ENCODE results near the gene FAT1.

The FAT1 gene

DNA sequence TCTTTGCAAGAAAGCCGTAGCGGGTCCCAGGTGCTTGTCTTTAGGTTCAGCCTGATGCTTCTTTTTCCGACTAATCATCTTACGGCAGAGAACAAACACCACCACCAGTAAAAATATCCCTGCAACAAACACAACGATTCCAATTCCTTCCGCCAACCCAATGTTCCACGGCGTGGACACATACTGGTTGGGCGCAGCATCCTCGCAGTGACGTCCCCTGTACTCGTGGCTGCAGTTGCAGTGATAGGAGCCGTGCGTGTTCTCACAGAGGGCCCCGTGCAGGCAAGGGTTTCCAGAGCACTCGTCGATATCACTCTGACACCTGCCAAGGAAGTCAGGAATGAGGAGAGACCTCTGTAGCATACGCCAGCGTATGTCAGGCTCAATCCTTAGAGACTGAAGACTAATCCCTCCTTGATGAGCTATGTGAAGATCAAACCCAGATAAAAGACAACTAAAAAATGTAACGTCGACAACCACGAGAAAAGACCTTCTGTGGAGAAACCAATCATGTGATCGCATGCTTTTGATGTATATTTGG, 126.7 kb downstream of the FAT1 start:
- Histone ChIP-seq H2BK120ac (ENCODE audit: low read depth, low read length) (no peak overlapping the region), H3K27ac (replicated peaks; ENCODE audit: low read length) (no peak overlapping the region), H2AFZ (ENCODE audit: low read length) (no peak overlapping the region), H3K18ac (ENCODE audit: low read length) (no peak overlapping the region), H3K4ac (ENCODE audit: low read length) (no peak overlapping the region), H3K9me3 (replicated peaks in 1 of 2; ENCODE audit: control insufficient read depth in 2 of 2, insufficient read depth in 1 of 2, low read depth in 1 of 2, low read length in 2 of 2) (no peaks in the 10 kb centered on the region), H3K4me2 (ENCODE audit: insufficient read depth, low read length, poor library complexity, severe bottlenecking) (no peak overlapping the region), H2BK5ac (ENCODE audit: low read length) (no peak overlapping the region), H3K14ac (ENCODE audit: low read length) (no peak overlapping the region), H3K23ac (ENCODE audit: low read depth, low read length, poor library complexity) (no peak overlapping the region), H2AK5ac (ENCODE audit: low read depth, low read length) (no peak overlapping the region), H3K9ac (ENCODE audit: low read depth, low read length, poor library complexity) (no peak overlapping the region), H2BK12ac (ENCODE audit: low read length) (no peak overlapping the region), H4K8ac (ENCODE audit: low read depth, low read length) (no peak overlapping the region), H3K79me1 (ENCODE audit: low read depth, low read length) (no peaks in the 10 kb centered on the region), H3K36me3 (replicated peaks in 1 of 2; ENCODE audit: control insufficient read depth in 2 of 2, insufficient read depth in 2 of 2, low read length in 2 of 2) (peaks cover 45 to 99% of the 10 kb centered on the region in 2 donors), H3K4me1 (ENCODE audit: control insufficient read depth in 2 of 2, insufficient read depth in 1 of 2, low read depth in 1 of 2, low read length in 2 of 2) (no peaks in the 10 kb centered on the region), H3K4me3 (ENCODE audit: low read length in 2 of 2) (no peak overlapping the region), H3K27me3 (ENCODE audit: control insufficient read depth in 3 of 3, insufficient read depth in 3 of 3, low read depth in 1 of 3, low read length in 3 of 3) (no peaks in the 10 kb centered on the region), H2BK15ac (ENCODE audit: low read length) (no peak overlapping the region), H4K91ac (ENCODE audit: low read depth, low read length, poor library complexity) (no peak overlapping the region)
- WGBS, 2 donors (ENCODE audit: extremely low coverage in 2 of 2, insufficient read length in 2 of 2, insufficient replicate concordance in 1 of 2), result no CpG with 5 or more reads among the region's 23 CpGs
- no peak for DNase-seq (ENCODE audit: low spot score)

GRCh38 chr4:186596346-186596745, 127.3 kb downstream of the FAT1 start:
- Histone ChIP-seq H3K4me3 (ENCODE audit: low read length in 2 of 2) (no peak overlapping the region), H2BK12ac (ENCODE audit: low read length) (no peak overlapping the region), H3K9me3 (replicated peaks in 1 of 2; ENCODE audit: control insufficient read depth in 2 of 2, insufficient read depth in 1 of 2, low read depth in 1 of 2, low read length in 2 of 2) (no peaks in the 10 kb centered on the region), H3K27me3 (ENCODE audit: control insufficient read depth in 3 of 3, insufficient read depth in 3 of 3, low read depth in 1 of 3, low read length in 3 of 3) (no peaks in the 10 kb centered on the region), H2BK5ac (ENCODE audit: low read length) (no peak overlapping the region), H2BK120ac (ENCODE audit: low read depth, low read length) (no peak overlapping the region), H3K27ac (replicated peaks; ENCODE audit: low read length) (no peak overlapping the region), H3K18ac (ENCODE audit: low read length) (no peak overlapping the region), H3K9ac (ENCODE audit: low read depth, low read length, poor library complexity) (no peak overlapping the region), H3K23ac (ENCODE audit: low read depth, low read length, poor library complexity) (no peak overlapping the region), H3K79me1 (ENCODE audit: low read depth, low read length) (peaks cover 1% of the 10 kb centered on the region), H4K91ac (ENCODE audit: low read depth, low read length, poor library complexity) (no peak overlapping the region), H3K4me1 (ENCODE audit: control insufficient read depth in 2 of 2, insufficient read depth in 1 of 2, low read depth in 1 of 2, low read length in 2 of 2) (peaks cover 0 to 3% of the 10 kb centered on the region in 2 donors), H2BK15ac (ENCODE audit: low read length) (no peak overlapping the region), H3K4ac (ENCODE audit: low read length) (no peak overlapping the region), H3K4me2 (ENCODE audit: insufficient read depth, low read length, poor library complexity, severe bottlenecking) (no peak overlapping the region), H2AFZ (ENCODE audit: low read length) (no peak overlapping the region), H3K14ac (ENCODE audit: low read length) (no peak overlapping the region), H3K36me3 (replicated peaks in 1 of 2; ENCODE audit: control insufficient read depth in 2 of 2, insufficient read depth in 2 of 2, low read length in 2 of 2) (peaks cover 49 to 99% of the 10 kb centered on the region in 2 donors), H4K8ac (ENCODE audit: low read depth, low read length) (no peak overlapping the region), H2AK5ac (ENCODE audit: low read depth, low read length) (no peak overlapping the region)
- no peak for DNase-seq (ENCODE audit: low spot score)
- no CpG with 5 or more reads among the region's 12 CpGs for WGBS, 2 donors (ENCODE audit: extremely low coverage in 2 of 2, insufficient read length in 2 of 2, insufficient replicate concordance in 1 of 2)

DNA sequence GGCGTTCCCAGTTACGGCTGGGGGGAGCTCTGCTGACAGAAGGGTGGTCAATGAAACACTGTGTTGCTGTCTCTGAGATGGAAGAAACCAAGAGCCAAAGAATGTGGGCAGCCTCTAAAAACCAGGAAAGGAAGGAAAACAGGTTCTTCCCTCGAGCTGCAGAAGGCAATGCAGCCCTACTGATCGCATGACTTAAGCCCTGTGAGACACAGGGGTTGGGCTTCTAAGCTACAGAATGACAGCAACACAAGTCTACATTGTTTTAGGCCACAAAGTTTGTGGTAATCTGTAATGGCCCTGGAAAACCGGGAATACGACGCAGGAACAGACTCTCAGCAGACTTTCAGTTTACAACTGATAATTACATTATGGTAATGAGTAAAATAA, 130.1 kb downstream of the FAT1 start:
- no peak overlapping the region for H3K27ac ChIP-seq (replicated peaks; ENCODE audit: low read length)
- no peak for DNase-seq (ENCODE audit: low spot score)

DNA sequence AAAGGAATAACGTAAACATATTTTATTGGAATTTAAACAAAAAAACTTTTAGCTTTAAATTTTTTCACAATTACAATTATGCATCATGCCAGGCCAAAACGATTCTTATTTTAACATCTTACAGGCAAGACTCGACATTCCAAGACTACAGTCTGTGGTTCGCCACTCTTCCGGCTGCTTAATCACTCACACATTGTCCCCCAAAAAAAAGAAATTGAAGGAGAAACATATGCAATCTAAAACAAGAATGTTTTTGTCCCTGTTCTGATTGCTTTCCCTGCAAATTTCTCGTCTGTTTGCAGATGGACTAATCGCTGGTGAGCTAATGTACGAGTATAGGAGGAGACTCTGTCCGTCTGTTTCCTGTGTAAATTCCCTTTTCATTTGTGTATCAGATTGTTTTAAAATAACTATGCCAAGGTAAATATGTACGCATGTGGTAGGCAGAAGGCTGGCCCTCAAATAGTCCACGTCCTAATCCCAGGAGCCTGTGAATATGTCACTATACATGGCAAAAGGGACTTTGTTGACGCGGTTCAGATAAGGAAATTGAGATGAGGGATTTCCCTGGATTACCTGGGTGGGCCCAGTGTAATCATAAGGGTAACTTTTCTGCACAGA, 130.6 kb downstream of the FAT1 start:
- no peak for DNase-seq (ENCODE audit: low spot score)
- Histone ChIP-seq H2BK5ac (ENCODE audit: low read length) (no peak overlapping the region), H2BK15ac (ENCODE audit: low read length) (no peak overlapping the region), H3K27me3 (ENCODE audit: control insufficient read depth in 3 of 3, insufficient read depth in 3 of 3, low read depth in 1 of 3, low read length in 3 of 3) (no peaks in the 10 kb centered on the region), H4K91ac (ENCODE audit: low read depth, low read length, poor library complexity) (no peak overlapping the region), H3K23ac (ENCODE audit: low read depth, low read length, poor library complexity) (no peak overlapping the region), H3K4me2 (ENCODE audit: insufficient read depth, low read length, poor library complexity, severe bottlenecking) (no peak overlapping the region), H4K8ac (ENCODE audit: low read depth, low read length) (no peak overlapping the region), H2BK120ac (ENCODE audit: low read depth, low read length) (no peak overlapping the region), H3K9ac (ENCODE audit: low read depth, low read length, poor library complexity) (no peak overlapping the region), H3K36me3 (replicated peaks in 1 of 2; ENCODE audit: control insufficient read depth in 2 of 2, insufficient read depth in 2 of 2, low read length in 2 of 2) (peaks cover 45 to 99% of the 10 kb centered on the region in 2 donors), H3K79me1 (ENCODE audit: low read depth, low read length) (peaks cover 1% of the 10 kb centered on the region), H3K4me3 (ENCODE audit: low read length in 2 of 2) (no peak overlapping the region), H3K4me1 (ENCODE audit: control insufficient read depth in 2 of 2, insufficient read depth in 1 of 2, low read depth in 1 of 2, low read length in 2 of 2) (peaks cover 0 to 4% of the 10 kb centered on the region in 2 donors), H3K27ac (replicated peaks; ENCODE audit: low read length) (no peak overlapping the region), H3K9me3 (replicated peaks in 1 of 2; ENCODE audit: control insufficient read depth in 2 of 2, insufficient read depth in 1 of 2, low read depth in 1 of 2, low read length in 2 of 2) (peaks cover 0 to 1% of the 10 kb centered on the region in 2 donors), H3K14ac (ENCODE audit: low read length) (no peak overlapping the region), H2AK5ac (ENCODE audit: low read depth, low read length) (no peak overlapping the region), H2AFZ (ENCODE audit: low read length) (no peak overlapping the region), H2BK12ac (ENCODE audit: low read length) (no peak overlapping the region), H3K4ac (ENCODE audit: low read length) (no peak overlapping the region), H3K18ac (ENCODE audit: low read length) (no peak overlapping the region)
- no CpG with 5 or more reads among the region's 13 CpGs for WGBS, 2 donors (ENCODE audit: extremely low coverage in 2 of 2, insufficient read length in 2 of 2, insufficient replicate concordance in 1 of 2)

More for the DNA sequence above, 130.1 kb downstream of the FAT1 start:
- Histone ChIP-seq H3K4me2 (ENCODE audit: insufficient read depth, low read length, poor library complexity, severe bottlenecking) (no peak overlapping the region), H3K4ac (ENCODE audit: low read length) (no peak overlapping the region), H3K4me3 (ENCODE audit: low read length in 2 of 2) (no peak overlapping the region), H3K18ac (ENCODE audit: low read length) (no peak overlapping the region), H2BK15ac (ENCODE audit: low read length) (no peak overlapping the region), H3K79me1 (ENCODE audit: low read depth, low read length) (peaks cover 1% of the 10 kb centered on the region), H2AFZ (ENCODE audit: low read length) (no peak overlapping the region), H3K27me3 (ENCODE audit: control insufficient read depth in 3 of 3, insufficient read depth in 3 of 3, low read depth in 1 of 3, low read length in 3 of 3) (no peaks in the 10 kb centered on the region), H3K23ac (ENCODE audit: low read depth, low read length, poor library complexity) (no peak overlapping the region), H3K4me1 (ENCODE audit: control insufficient read depth in 2 of 2, insufficient read depth in 1 of 2, low read depth in 1 of 2, low read length in 2 of 2) (peaks cover 0 to 4% of the 10 kb centered on the region in 2 donors), H3K9ac (ENCODE audit: low read depth, low read length, poor library complexity) (no peak overlapping the region), H3K36me3 (replicated peaks in 1 of 2; ENCODE audit: control insufficient read depth in 2 of 2, insufficient read depth in 2 of 2, low read length in 2 of 2) (peaks cover 42 to 99% of the 10 kb centered on the region in 2 donors), H4K91ac (ENCODE audit: low read depth, low read length, poor library complexity) (no peak overlapping the region), H2BK5ac (ENCODE audit: low read length) (no peak overlapping the region), H3K14ac (ENCODE audit: low read length) (no peak overlapping the region), H4K8ac (ENCODE audit: low read depth, low read length) (no peak overlapping the region), H2AK5ac (ENCODE audit: low read depth, low read length) (no peak overlapping the region), H3K9me3 (replicated peaks in 1 of 2; ENCODE audit: control insufficient read depth in 2 of 2, insufficient read depth in 1 of 2, low read depth in 1 of 2, low read length in 2 of 2) (no peaks in the 10 kb centered on the region), H2BK12ac (ENCODE audit: low read length) (no peak overlapping the region), H2BK120ac (ENCODE audit: low read depth, low read length) (no peak overlapping the region)
- WGBS, 2 donors (ENCODE audit: extremely low coverage in 2 of 2, insufficient read length in 2 of 2, insufficient replicate concordance in 1 of 2), result no CpG with 5 or more reads among the region's 7 CpGs
